LHCN-M2 (cell line): ENCODE data around the gene ABI1. TPM values are rescaled to one million over a fixed set of nuclear protein-coding genes. Genes with fewer than 3 reads are reported as not detected.
"Not testable (repeated sequence)": the region's sequence is repeated elsewhere in the genome, so short reads cannot be mapped to it uniquely, and the experiment has no call there.

Experiments
- DNase-seq: peaks from one replicate; pipeline ENCODE4 v3.0.0-alpha.2; 2012; ENCODE audit warnings: low read depth
- total RNA-seq: library from RNA; depleted of rRNA; stranded (reverse); fragments of >200 nt; gene quantifications from 2 replicates; pipeline ENCODE4 v1.2.3, GENCODE V29; 2014

Gene ABI1
- total RNA-seq, 1 experiment from 2014 or later, result 42.8 TPM

DNA sequence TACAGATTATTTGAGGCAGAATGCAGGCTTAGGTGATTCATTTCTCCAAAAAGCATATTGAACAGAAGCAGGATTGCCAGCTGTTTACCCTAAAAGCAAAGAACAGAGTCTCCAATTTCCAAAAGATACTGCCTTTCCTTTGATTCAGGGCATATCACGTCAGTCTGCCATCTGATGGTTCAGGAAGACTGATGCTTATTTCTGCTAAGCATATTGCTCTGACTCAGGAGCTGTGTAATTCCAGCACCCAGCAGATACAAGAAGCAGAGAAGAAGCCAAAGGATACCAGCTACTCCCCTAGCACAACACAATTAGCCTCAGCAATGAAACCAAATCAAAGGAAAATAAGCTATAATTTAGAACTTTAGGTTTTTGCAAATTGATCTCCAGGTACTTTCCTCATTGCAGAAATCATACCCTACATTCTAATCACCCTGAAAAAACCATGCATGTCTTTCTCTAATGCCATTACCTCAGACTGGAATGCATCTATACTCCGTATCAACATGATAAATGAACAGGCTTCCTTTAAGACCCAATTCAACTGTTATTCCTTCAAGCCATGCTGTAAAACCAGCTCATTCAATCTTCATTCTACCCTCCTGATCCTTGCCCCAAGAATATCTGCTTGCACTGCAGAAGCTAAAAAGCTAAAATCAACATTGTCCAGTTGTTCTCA is 55.1 kb downstream of the ABI1 start:
- DNase-seq, result peak; percentile 65

DNA sequence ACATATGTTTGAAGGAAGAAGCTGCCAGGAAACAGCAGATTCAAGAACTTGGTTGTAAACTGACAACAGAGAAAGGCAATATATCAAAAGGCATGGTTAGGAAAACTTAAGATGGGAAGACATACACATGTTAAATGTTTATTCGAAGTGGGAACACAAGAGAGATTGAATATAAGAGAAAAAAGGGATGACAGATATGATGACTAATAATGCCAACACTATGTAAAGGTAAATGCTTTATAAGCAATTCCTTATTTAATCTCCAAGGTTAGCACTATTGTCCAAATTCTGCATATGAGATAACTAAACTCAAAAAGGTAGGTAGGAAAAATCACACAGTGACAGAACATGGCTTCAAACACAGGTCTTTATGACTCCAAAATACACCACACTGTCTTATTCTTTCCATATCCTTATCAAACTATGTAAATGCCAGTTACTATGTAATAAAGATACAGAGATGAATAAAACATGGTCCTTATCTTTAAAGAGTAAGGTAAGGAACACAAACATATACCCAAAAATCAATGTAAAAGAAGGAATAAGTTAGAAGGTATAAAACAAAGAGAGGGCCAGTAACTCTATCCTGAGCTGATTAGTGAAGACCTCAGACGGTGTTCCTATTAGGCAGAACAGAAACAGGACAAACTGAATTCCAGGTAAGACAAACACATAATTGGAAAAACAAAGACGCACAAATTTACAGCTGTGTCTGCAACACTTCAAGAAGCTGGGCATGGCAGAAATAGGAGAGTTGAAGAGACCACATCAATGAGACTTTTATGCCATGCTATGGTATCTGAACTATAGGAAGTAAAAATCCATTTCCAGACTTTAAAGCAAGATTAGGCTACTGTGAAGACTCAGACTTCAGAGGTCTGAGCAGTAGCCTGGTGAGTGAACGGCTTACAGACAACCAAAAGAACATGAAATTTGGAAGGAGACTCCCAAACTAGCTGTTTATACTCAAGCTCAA is 56.1 kb downstream of the ABI1 start:
- no peak for DNase-seq

GRCh38 chr10:26803849-26804248 is 56.9 kb downstream of the ABI1 start:
- no peak for DNase-seq

- DNase-seq, result no peak
These were observed 58.2 kb downstream of the ABI1 start for GRCh38 chr10:26802527-26802926.

GRCh38 chr10:26801831-26802230 is 58.9 kb downstream of the ABI1 start:
- DNase-seq, result no peak

DNA sequence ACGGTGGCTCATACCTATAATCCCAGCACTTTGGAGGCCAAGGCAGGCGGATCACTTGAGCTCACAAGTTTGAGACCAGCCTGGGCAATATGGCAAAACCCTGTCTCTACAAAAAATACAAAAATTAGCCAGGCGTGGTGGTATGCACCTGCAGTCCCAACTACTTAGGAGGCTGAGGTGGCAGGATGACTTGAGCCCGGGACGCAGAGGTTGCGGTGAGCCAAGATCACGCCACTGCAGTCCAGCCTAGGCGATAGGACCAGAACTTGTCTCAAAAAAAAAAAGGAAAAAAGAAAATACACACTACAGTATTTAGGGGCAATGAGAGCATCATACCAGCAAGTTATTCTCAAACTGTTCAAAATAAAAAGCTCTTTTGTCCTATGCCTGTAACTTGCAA is 59.5 kb downstream of the ABI1 start:
- DNase-seq, result no peak

DNA sequence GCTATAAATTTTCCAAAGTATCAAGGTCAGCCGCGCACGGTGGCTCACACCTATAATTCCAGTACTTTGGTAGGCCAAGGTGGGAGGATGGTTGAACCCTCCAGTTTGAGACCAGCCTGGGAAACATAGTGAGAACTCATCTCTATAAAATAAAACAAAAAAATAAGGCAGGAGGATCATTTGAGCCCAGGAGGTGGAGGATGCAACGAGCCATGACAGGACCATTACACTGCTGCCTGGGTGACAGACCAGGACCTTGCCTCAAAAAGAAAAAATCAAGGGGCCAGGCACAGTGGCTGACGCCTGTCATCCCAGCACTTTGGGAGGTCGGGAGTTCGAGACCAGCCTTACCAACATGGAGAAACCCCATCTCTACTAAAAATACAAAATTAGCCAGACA is 60.3 kb downstream of the ABI1 start:
- DNase-seq, result no peak

- DNase-seq, result no peak
These were observed 61.4 kb downstream of the ABI1 start for GRCh38 chr10:26799342-26799741.

- DNase-seq, result no peak
These were observed 62.5 kb downstream of the ABI1 start for GRCh38 chr10:26798298-26798697.

DNA sequence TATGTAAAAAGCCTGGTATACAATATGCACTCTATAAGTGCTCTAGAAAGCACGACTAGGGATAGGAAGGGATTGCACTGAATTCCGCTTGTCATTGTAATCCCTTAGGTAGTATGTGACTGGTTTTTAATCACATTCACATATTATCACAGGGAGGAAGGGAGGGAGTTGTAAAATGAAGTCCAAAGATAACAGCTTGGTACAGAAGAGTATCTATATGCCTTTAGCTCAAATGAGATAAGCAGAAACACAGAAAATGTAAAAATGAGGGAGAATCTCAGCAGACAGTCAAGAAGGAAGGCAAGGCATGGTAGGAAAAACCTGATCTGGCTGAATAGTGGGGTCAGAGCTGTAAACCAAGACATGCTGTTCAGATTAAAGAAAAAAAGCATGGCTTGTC is 63.4 kb downstream of the ABI1 start:
- DNase-seq, result no peak

DNA sequence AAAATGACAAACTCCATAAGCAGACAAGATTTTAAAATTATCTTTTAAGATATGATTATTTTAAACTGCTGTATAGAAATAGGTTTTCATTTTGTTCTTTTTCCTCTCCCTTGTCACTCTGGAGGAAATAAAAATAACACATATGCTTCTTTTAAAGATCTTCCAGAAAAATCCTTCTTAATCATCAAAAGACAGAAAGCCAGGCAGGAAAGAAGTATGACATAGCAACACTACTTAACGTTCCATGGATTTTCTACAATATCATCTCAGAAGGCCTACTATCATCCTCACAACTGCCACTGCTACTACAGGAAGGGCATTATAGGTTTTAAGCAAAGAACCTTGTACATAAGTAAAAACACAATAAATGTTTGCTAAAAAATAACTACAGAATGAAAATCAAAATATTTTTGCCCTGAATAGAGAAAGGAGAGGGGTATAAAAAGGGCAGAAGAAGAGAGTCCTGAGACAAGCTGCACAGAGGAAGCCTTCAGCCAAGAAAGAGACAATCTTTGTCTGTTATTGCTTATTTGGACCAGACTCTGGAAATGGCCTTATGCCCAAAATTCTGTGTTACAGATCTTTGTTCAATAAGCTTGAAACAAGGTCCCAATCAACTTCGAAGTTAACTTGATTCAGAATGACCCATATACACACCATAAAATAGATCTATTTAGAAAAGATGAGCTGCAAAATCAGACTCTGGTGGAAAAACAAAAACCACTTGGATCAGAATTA is 67.8 kb downstream of the ABI1 start:
- DNase-seq, result no peak

DNA sequence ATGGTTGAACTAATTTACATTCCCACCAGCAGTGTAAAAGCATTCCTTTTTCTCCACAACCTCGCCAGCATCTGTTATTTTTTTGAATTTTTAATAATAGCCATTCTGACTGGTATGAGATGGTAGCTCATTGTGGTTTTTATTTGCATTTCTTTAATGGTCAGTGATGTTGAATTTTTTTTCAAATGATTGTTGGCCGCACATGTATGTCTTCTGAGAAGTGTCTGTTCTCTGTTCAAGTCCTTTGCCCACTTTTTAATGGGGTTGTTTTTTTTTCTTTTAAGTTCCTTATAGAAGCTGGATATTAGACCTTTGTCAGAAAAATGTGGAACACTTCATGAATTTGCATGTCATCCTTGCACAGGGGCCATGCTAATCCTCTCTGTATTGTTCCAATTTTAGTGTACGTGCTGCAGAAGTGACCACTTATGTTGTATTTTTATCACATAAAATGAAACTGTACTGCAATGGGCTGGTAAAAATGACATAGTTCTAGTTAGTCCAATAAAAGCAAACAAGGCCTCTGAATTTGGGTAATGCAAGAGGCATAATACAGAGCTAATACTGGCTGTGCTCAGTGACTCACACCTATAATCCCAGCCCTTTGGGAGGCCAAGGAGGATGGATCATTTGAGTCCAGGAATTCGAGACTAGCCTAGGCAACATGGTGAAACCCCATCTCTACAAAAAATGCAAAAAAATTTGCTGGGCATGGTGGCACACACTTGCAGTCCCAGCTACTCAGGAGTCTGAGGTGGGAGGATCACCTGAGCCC is 70.3 kb downstream of the ABI1 start:
- DNase-seq, result peak; percentile 65

DNA sequence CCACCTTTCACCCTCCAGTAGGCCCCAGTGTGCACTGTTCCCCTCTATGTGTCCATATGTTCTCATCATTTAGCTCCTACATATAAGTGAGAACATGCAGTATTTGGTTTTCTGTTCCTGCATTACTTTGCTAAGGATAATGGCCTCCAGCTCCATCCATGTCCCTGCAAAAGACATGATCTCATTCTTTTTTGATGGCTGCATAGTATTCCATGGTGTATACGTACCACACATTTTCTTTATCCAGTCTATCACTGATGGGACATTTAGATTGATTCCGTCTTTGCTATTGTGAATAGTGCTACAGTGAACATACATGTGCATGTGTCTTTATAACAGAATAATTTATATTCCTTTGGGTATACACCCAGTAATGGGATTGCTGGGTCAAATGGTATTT is 71.0 kb downstream of the ABI1 start:
- DNase-seq, result not testable (repeated sequence)

DNA sequence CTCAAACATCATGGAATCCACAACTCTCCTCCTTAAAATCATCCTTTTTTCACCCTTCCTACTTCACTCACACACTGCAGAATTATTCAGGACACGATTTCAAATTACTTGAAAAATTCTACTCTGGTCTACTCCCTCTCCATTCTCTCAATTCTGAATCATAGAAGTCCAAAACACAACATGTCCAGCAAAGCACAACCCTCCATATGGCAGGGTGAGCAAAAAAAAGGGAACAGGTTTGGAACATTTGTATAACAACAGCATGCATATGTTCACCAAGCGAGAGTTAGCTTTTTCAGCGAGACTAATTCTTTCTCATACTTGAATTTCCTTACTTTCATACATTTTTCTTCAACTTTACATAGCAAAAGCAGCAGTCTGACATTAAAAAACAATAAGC is 73.4 kb downstream of the ABI1 start:
- DNase-seq, result no peak

- DNase-seq, result peak; percentile 34
These were observed 79.0 kb downstream of the ABI1 start for GRCh38 chr10:26781797-26782196.

GRCh38 chr10:26780793-26781601 is 79.8 kb downstream of the ABI1 start:
- peak; percentile 82 for DNase-seq

GRCh38 chr10:26780106-26780792 is 80.5 kb downstream of the ABI1 start:
- no peak for DNase-seq

GRCh38 chr10:26779176-26779860 is 81.4 kb downstream of the ABI1 start:
- DNase-seq, result no peak

GRCh38 chr10:26777686-26778085 is 83.1 kb downstream of the ABI1 start:
- DNase-seq, result no peak
